ENCODE data around the gene CERT1. TPM values are rescaled to one million over a fixed set of nuclear protein-coding genes. Genes with fewer than 3 reads are reported as not detected.
A peak's percentile ranks its signal among the peaks of the same experiment; 100 is the strongest.

CERT1 gene
- total and polyA plus RNA-seq, 9 of the 15 experiments (the other 6 are each of a cell fraction or from before 2014, with no cell fraction given) = 3.4 to 24.7 (median 9.8) TPM

- no peak for TF ChIP-seq ZNF780A (CRISPR knock-in tag; IDR thresholded peaks at IDR 0.05)
- no peak for TF ChIP-seq ILK (tag; IDR thresholded peaks at IDR 0.05; ENCODE audit: borderline replicate concordance, low read depth)
- no peak for TF ChIP-seq CEBPZ (IDR thresholded peaks at IDR 0.05; ENCODE audit: borderline replicate concordance, low read depth, low read length)
- TF ChIP-seq ZNF280A (IDR thresholded peaks at IDR 0.05; ENCODE audit: low read depth, partially characterized antibody) = peak; percentile 77
- TF ChIP-seq EHMT2 (IDR thresholded peaks at IDR 0.05) = no peak
- TF ChIP-seq TRIM24 (IDR thresholded peaks at IDR 0.05) = 0 out of 4 replicates have a peak, but pooled peaks of 1 of the 2 experiments have one; percentile 23
Observed at GRCh38 chr5:75446068-75446467, 65.4 kb downstream of the CERT1 start (continued).
